Measurements from ENCODE around the gene HMCN1.

DNA sequence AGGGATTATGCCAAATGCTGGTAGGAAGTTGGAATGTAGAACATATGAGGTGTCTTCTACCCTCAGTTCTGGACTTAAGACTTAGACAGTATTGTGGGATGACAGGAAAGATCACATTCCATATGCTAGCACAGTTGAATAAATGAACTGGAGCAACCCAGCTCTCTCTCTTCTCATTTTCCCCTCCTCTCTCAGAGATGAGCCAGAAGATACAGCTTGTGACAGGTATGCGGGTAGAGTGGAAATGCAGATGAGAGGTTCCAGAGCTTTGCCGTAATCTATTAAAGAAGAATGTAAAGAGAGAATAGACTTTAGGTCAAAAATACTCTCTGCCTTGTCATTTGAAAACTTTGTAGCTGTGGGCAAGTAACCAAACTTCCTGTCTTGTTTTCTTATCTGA, 32.5 kb upstream of the HMCN1 start:
- TF ChIP-seq, protein P1, sequence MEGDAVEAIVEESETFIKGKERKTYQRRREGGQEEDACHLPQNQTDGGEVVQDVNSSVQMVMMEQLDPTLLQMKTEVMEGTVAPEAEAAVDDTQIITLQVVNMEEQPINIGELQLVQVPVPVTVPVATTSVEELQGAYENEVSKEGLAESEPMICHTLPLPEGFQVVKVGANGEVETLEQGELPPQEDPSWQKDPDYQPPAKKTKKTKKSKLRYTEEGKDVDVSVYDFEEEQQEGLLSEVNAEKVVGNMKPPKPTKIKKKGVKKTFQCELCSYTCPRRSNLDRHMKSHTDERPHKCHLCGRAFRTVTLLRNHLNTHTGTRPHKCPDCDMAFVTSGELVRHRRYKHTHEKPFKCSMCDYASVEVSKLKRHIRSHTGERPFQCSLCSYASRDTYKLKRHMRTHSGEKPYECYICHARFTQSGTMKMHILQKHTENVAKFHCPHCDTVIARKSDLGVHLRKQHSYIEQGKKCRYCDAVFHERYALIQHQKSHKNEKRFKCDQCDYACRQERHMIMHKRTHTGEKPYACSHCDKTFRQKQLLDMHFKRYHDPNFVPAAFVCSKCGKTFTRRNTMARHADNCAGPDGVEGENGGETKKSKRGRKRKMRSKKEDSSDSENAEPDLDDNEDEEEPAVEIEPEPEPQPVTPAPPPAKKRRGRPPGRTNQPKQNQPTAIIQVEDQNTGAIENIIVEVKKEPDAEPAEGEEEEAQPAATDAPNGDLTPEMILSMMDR (IDR thresholded peaks at IDR 0.05), result no peak
- no peak for TF ChIP-seq POLR2A (IDR thresholded peaks at IDR 0.05)
- TF ChIP-seq EP300 (IDR thresholded peaks at IDR 0.05), result no peak

All from stomach (tissue), 4 donors.